ENCODE results near the gene GSTT2. TPM values are rescaled to one million over a fixed set of nuclear protein-coding genes. Genes with fewer than 3 reads are reported as not detected.
"Not testable (repeated sequence)": the region's sequence is repeated elsewhere in the genome, so short reads cannot be mapped to it uniquely, and the experiment has no call there.

GSTT2 gene
- total RNA-seq, 4 donors from 2014 or later: 0.39 to 0.66 TPM; not detected in 2

DNA sequence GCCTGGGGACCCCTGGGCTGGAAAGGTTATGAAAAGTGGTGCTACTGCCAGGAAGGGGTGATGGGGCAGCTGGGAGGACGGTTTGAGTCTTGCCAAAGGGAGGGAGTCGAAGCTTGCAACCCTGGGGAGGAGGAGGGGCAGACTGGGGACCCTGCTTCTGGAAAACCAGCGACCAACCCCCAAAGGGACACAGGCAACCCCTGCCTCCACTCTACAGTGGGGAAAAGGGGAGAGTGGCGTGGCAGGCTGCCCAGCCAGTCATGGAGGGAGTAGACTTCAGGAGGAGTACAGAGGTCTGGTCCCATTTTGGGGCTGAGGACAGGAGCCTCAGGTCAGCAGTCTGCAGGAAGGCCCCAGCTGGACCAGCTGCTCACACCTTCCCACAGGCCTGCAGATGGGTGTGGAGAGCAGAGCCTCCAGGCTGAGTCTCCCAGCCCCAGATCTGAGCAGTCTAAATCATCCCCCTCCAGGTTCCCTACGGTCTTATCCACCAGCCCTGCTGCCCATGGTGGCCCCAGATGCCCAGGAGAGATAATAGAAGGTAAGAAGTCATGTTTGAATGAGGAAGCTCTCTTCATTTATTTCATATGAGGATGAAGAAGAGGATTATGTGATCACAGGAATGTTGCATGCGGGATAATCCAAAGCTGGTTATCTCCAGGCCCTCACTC is 9.0 kb upstream of the GSTT2 start:
- Histone ChIP-seq H3K27ac (no peak overlapping the region), H3K27me3 (no peaks in the 10 kb centered on the region), H3K9me3 (no peaks in the 10 kb centered on the region), H3K4me1 (peaks cover 0 to 10% (median 0%) of the 10 kb centered on the region in 4 donors), H3K36me3 (peaks cover 0 to 30% (median 8%) of the 10 kb centered on the region in 3 donors), H3K4me3 (no peak overlapping the region)
- WGBS, 2 donors: 81% methylated on average over 6 of the region's 6 CpGs
- TF ChIP-seq POLR2A (IDR thresholded peaks at IDR 0.05) (no peak), EP300 (IDR thresholded peaks at IDR 0.05) (no peak)
- TF ChIP-seq, protein P1, sequence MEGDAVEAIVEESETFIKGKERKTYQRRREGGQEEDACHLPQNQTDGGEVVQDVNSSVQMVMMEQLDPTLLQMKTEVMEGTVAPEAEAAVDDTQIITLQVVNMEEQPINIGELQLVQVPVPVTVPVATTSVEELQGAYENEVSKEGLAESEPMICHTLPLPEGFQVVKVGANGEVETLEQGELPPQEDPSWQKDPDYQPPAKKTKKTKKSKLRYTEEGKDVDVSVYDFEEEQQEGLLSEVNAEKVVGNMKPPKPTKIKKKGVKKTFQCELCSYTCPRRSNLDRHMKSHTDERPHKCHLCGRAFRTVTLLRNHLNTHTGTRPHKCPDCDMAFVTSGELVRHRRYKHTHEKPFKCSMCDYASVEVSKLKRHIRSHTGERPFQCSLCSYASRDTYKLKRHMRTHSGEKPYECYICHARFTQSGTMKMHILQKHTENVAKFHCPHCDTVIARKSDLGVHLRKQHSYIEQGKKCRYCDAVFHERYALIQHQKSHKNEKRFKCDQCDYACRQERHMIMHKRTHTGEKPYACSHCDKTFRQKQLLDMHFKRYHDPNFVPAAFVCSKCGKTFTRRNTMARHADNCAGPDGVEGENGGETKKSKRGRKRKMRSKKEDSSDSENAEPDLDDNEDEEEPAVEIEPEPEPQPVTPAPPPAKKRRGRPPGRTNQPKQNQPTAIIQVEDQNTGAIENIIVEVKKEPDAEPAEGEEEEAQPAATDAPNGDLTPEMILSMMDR (IDR thresholded peaks at IDR 0.05): no peak
- no peak for DNase-seq (ENCODE audit: low spot score in 2 of 2)

GRCh38 chr22:23971927-23972326 is 8.0 kb upstream of the GSTT2 start:
- DNase-seq (ENCODE audit: low spot score in 2 of 2); H3K4me3 ChIP-seq; H3K9me3 ChIP-seq; H3K27me3 ChIP-seq; H3K27ac ChIP-seq: not testable (repeated sequence)
- Histone ChIP-seq H3K4me1 (peaks cover 0 to 10% (median 0%) of the 10 kb centered on the region in 4 donors), H3K36me3 (peaks cover 0 to 30% (median 8%) of the 10 kb centered on the region in 3 donors)
- 89 to 96% methylated on average over 3 of the region's 3 CpGs for WGBS, 2 donors

- not testable (repeated sequence) for H3K9me3 ChIP-seq; H3K27ac ChIP-seq; DNase-seq (ENCODE audit: low spot score in 2 of 2); H3K27me3 ChIP-seq
- peaks cover 0 to 27% (median 8%) of the 10 kb centered on the region in 3 donors for H3K36me3 ChIP-seq
- peak within 1 kb of the TSS in 1 of 4 donors; percentile 19 for H3K4me3 ChIP-seq
- peaks cover 0 to 10% (median 0%) of the 10 kb centered on the region in 4 donors for H3K4me1 ChIP-seq
- no CpG with 5 or more reads among the region's 29 CpGs for WGBS, 2 donors
These were observed 5.6 kb upstream of the GSTT2 start, which contains the start of gene DDT for GRCh38 chr22:23974345-23974744. TSS of gene DDT (minus strand) at chr22:23974441. CDS start at chr22:23974414, 27 bp downstream.

DNA sequence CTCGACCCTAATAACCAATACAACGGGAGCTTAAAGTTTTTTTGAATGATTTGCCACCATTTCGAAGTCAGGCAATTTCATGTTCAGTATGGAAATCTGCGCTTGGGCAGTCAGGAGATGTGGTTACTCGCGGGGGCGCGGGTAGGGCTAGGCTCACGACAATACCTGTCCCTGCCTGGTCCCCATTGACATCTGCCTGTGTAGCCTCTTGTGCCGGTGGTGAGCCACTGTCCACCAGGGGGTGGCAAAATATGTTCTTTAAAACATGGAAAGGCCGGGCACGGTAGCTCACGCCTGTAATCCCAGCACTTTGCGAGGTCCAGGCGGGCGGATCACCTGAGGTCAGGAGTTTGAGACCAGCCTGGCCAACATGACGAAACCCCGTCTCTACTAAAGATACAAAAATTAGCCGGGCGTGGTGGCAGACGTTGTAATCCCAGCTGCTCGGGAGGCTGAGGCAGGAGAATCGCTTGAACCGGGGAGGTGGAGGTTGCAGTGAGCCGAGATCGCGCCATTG is 5.0 kb upstream of the GSTT2 start:
- not testable (repeated sequence) for H3K27ac ChIP-seq; H3K27me3 ChIP-seq; H3K9me3 ChIP-seq; DNase-seq (ENCODE audit: low spot score in 2 of 2)
- H3K4me1 ChIP-seq: peaks cover 0 to 10% (median 0%) of the 10 kb centered on the region in 4 donors
- WGBS, 2 donors: 37% methylated on average over 9 of the region's 27 CpGs; no CpG with 5 or more reads in 1 of the 2 donors
- peaks cover 0 to 21% (median 6%) of the 10 kb centered on the region in 3 donors for H3K36me3 ChIP-seq
- peak overlapping the region in 1 of 4 donors; percentile 19 for H3K4me3 ChIP-seq

- H3K4me1 ChIP-seq; H3K36me3 ChIP-seq; H3K27ac ChIP-seq; H3K9me3 ChIP-seq; H3K4me3 ChIP-seq; DNase-seq (ENCODE audit: low spot score in 2 of 2); H3K27me3 ChIP-seq: not testable (repeated sequence)
- no CpG with 5 or more reads among the region's 12 CpGs for WGBS, 2 donors
These were observed 2.6 kb upstream of the GSTT2 start for GRCh38 chr22:23977304-23977703.

GRCh38 chr22:23980567-23980966 is 633 bp downstream of the GSTT2 start:
- DNase-seq (ENCODE audit: low spot score in 2 of 2): not testable (repeated sequence)

DNA sequence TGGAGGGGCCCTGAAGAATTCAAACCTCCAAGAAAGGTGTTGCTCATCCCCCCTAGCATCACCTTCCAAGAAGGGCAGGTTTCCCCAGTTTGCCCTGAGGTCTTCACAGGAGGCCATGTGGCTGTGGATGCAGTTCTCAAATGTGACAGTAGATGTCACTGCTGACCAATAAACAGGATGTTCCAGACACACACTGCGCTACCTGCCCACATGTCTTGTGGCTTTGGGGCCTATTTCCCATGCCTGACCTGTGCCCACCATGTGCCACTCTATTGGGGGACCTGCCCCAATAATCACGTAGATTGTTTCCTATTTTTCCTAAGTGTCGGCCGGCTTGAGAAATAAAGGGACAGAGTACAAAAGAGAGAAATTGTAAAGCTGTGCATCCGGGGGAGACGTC is 4.5 kb downstream of the GSTT2 start:
- Histone ChIP-seq H3K4me1 (no peaks in the 10 kb centered on the region), H3K9me3 (no peaks in the 10 kb centered on the region), H3K27ac (no peak overlapping the region), H3K36me3 (no peaks in the 10 kb centered on the region), H3K27me3 (no peaks in the 10 kb centered on the region), H3K4me3 (no peak overlapping the region)
- TF ChIP-seq, protein P1 (IDR thresholded peaks at IDR 0.05): peak in 2 of 5 experiments; percentile 55 to 62
- TF ChIP-seq POLR2A (IDR thresholded peaks at IDR 0.05): no peak
- WGBS, 2 donors: no CpG with 5 or more reads among the region's 6 CpGs
- no peak for DNase-seq (ENCODE audit: low spot score in 2 of 2)

More at GRCh38 chr22:23980567-23980966, 633 bp downstream of the GSTT2 start:
- H3K27ac ChIP-seq, H3K27me3 ChIP-seq, H3K9me3 ChIP-seq, H3K4me3 ChIP-seq, H3K36me3 ChIP-seq, H3K4me1 ChIP-seq: not testable (repeated sequence)
- no CpG with 5 or more reads among the region's 7 CpGs for WGBS, 2 donors

DNA sequence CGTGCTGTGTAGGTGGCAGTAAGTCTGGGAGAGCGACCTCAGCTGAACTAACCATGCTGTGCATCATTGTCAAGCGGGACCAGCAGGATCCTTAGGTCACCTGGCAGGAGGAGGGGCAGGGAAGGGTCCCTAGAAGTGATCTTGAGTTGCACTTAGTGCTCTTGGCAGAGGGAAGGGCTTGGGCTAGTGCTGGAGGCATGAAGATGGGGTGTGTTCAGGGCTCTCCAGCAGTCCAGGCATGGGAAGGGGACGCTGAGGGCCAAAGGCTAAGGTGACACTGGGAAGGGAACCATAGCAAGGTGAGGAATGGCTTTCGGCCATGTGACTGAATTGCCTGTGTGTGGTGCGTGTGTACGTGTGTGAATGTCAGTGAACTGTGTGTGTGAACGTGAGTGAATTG is 6.2 kb downstream of the GSTT2 start:
- WGBS, 2 donors: no CpG with 5 or more reads among the region's 8 CpGs
- DNase-seq (ENCODE audit: low spot score in 2 of 2); H3K36me3 ChIP-seq; H3K27ac ChIP-seq; H3K4me3 ChIP-seq; H3K9me3 ChIP-seq; H3K27me3 ChIP-seq; H3K4me1 ChIP-seq: not testable (repeated sequence)

GRCh38 chr22:23986538-23987178 is 6.7 kb downstream of the GSTT2 start:
- not testable (repeated sequence) for DNase-seq (ENCODE audit: low spot score in 2 of 2); H3K27ac ChIP-seq; H3K4me3 ChIP-seq; H3K36me3 ChIP-seq; H3K4me1 ChIP-seq; H3K27me3 ChIP-seq; H3K9me3 ChIP-seq
- WGBS, 2 donors: no CpG with 5 or more reads among the region's 4 CpGs

DNA sequence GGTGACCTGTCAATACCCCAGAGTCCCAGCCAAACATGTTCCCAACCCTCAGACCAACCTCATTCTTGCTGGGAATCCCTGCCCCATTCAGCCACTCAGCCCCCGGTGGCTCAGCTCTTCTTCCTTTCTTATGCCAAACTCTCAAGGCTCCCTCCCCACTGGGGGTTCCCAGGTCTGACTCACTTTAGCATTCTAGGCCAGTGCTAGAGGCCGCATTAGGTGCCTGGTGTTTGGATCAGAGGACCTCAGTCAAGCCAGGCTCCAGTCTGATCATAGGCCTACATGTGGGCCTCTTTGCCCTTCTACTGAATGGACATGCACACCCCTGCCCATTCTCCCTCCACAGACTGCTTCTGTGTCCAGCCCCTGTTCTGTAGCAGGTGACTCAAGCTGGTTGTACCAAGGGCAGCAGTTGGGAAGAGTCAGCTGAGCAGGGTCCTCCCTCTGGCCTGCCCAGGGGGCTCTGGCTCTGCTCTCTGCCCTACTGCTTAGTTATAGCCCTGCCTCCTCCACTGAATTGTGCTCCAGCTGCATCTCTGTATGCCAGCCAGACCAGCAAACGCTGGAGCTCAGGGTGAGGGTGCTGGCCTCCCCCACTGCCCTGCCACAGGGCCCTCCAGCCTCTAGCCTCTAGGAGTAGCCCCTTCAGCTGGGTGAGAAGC is 9.8 kb downstream of the GSTT2 start:
- H3K9me3 ChIP-seq; H3K4me3 ChIP-seq; DNase-seq (ENCODE audit: low spot score in 2 of 2); H3K36me3 ChIP-seq; H3K27me3 ChIP-seq; H3K27ac ChIP-seq; H3K4me1 ChIP-seq: not testable (repeated sequence)
- WGBS, 2 donors: 95% methylated on average over 2 of the region's 3 CpGs; no CpG with 5 or more reads in 1 of the 2 donors

DNA sequence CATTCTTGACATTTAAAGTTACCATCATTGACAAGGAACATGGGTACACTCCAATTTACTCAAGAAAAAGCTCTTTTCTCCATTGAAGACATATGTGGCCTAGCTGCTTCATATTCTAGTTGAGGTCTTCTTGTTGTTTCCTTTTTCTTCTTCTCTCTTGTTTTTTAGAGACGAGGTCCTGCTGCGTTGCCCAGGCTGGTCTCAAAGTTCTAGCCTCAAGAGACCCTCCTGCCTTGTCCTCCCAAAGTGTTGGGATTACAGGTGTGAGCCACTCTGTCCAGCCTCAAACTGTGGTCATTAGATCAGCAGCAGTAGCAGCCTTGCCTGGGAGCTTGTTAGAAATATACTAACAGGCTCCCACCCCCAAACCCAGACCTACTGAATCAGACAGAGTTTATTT is 13.1 kb downstream of the GSTT2 start:
- not testable (repeated sequence) for H3K9me3 ChIP-seq; H3K36me3 ChIP-seq; H3K4me3 ChIP-seq; H3K27me3 ChIP-seq; H3K4me1 ChIP-seq; DNase-seq (ENCODE audit: low spot score in 2 of 2); H3K27ac ChIP-seq
- WGBS, 2 donors: 65 to 67% methylated on average over 2 of the region's 2 CpGs
